HG03196 (cell line): Measurements from ENCODE around the gene ATP8B2.

Source experiments
- ATAC-seq: cut with Tn5 transposase; IDR thresholded peaks from one replicate; pipeline ENCODE4 v1.9.1; 2021; ENCODE audit not compliant: unreplicated experiment

ATP8B2 gene

GRCh38 chr1:154386643-154387352 is 61.5 kb downstream of the ATP8B2 start:
- ATAC-seq = peak; percentile 83

- ATAC-seq = no peak
Observed at GRCh38 chr1:154391086-154391770, 65.9 kb downstream of the ATP8B2 start.

- no peak for ATAC-seq
Observed at GRCh38 chr1:154398141-154398540, 72.8 kb downstream of the ATP8B2 start.

GRCh38 chr1:154398678-154399077 is 73.4 kb downstream of the ATP8B2 start:
- no peak for ATAC-seq

GRCh38 chr1:154400381-154400801 is 75.1 kb downstream of the ATP8B2 start:
- no peak for ATAC-seq
